GM12873 (cell line): ENCODE measurements around the gene CLSTN3.

Experiments used
- CTCF ChIP-seq: IDR thresholded peaks from 2 replicates; pipeline ENCODE4 v1.5.1; 2012; ENCODE audit warnings: low read depth, mild to moderate bottlenecking, moderate library complexity, low read length, control low read depth; ENCODE audit not compliant: insufficient read depth; ENCODE audit errors: missing control alignments

Gene CLSTN3

GRCh38 chr12:7114008-7114407, 16.2 kb upstream of the CLSTN3 start:
- no peak for TF ChIP-seq CTCF

- no peak for TF ChIP-seq CTCF
These were observed 15.3 kb upstream of the CLSTN3 start for GRCh38 chr12:7114851-7115250.

GRCh38 chr12:7116196-7116595, 14.0 kb upstream of the CLSTN3 start:
- no peak for TF ChIP-seq CTCF

GRCh38 chr12:7116916-7117315, 13.3 kb upstream of the CLSTN3 start:
- no peak for TF ChIP-seq CTCF

GRCh38 chr12:7117670-7118069, 12.5 kb upstream of the CLSTN3 start:
- TF ChIP-seq CTCF, result no peak

GRCh38 chr12:7118881-7119280, 11.3 kb upstream of the CLSTN3 start:
- TF ChIP-seq CTCF, result no peak

GRCh38 chr12:7120166-7120565, 10.0 kb upstream of the CLSTN3 start:
- no peak for TF ChIP-seq CTCF
